ENCODE data around the gene MRS2.

The MRS2 gene

DNA sequence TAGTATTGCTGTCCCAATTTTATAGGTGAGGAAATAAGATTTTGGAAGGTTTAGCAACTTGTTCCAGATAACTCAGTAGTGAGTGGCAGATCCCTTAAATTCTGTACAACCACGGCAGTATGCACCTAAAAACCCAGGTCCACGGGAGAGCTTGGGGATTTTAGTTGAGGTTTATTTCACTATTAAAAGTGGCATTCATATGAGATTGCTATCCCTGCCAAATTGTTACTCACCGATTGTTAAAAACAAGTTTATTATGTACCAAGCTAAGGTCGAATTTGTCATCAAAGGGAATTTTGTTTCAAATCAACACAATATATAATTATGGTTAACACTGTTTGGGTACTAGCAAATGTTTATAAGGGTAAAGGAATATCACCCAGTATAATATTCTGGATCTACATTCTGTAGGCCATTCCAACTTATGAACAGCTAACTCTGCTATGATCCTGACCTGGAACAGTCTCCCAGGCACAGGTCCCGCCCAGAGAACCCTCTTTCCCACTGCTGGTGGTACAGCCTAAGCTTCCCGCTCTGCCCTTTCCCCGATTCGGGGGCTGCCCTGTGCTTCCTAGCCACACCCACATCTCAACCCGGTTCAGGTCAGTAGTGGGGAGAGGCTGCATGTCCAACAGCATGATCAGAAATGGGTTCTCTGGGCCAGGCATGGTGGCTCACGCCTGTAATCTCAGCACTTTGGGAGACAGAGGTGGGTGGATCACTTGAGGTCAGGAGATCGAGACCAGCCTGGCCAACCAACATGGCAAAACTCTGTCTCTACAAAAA, 61.7 kb downstream of the MRS2 start:
- in situ Hi-C loops (cut with MboI; ENCODE audit: low sequenced_read_pairs, unreplicated experiment) = no loop called here
- no peak for DNase-seq (ENCODE audit: low spot score)
- TF ChIP-seq CTCF (IDR thresholded peaks at IDR 0.05; ENCODE audit: borderline replicate concordance, control extremely low read depth, extremely low read depth, insufficient read depth, missing control alignments) = no peak

DNA sequence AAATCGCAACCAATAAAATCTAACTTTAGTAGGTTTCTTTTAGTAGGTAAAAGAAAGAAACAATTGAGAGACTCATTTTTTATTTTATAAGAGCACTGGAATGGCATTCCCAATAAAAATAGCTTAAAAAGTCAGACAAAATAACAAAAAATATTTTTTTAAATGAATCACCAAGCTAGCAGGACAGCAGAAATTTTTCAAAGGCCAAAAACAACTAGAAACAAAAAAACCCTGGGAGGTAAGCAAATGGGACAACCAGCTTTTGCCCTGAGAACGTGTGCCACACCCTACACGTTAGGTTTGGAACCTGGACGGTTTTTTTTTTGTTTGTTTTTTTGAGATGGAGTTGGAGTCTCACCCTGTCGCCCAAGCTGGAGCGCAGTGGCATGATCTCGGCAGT, 67.1 kb downstream of the MRS2 start:
- in situ Hi-C loops (cut with MboI; ENCODE audit: low sequenced_read_pairs, unreplicated experiment) = no loop called here
- no peak for DNase-seq (ENCODE audit: low spot score)
- no peak for TF ChIP-seq CTCF (IDR thresholded peaks at IDR 0.05; ENCODE audit: borderline replicate concordance, control extremely low read depth, extremely low read depth, insufficient read depth, missing control alignments)

- in situ Hi-C loops (cut with MboI; ENCODE audit: low sequenced_read_pairs, unreplicated experiment) = no loop called here
- no peak for DNase-seq (ENCODE audit: low spot score)
- no peak for TF ChIP-seq CTCF (IDR thresholded peaks at IDR 0.05; ENCODE audit: borderline replicate concordance, control extremely low read depth, extremely low read depth, insufficient read depth, missing control alignments)
Observed at GRCh38 chr6:24472181-24472580, 69.4 kb downstream of the MRS2 start.
